CD14-positive monocyte (primary cell): ENCODE measurements around the gene DTNB. TPM values are rescaled to one million over a fixed set of nuclear protein-coding genes. Genes with fewer than 3 reads are reported as not detected.

ENCODE experiments used
- DNase-seq, 3 donors: peaks; one replicate each; pipeline ENCODE4 v3.0.0-alpha.2; 2011 to 2022
- H2AFZ ChIP-seq: 2 replicates; pipeline ENCODE4 v1.6.0; 2012; ENCODE audit warnings: mild to moderate bottlenecking, low read depth, low read length, inconsistent platforms; ENCODE audit not compliant: insufficient read depth, poor library complexity, severe bottlenecking
- H3K27ac ChIP-seq, 2 donors: 1 replicate in 1 of 2; 2 replicates in 1 of 2; pipeline ENCODE4 v1.5.1; 2012 to 2013; ENCODE audit warnings: low read length in 2 of 2, control low read depth in 1 of 2, inconsistent platforms in 1 of 2, low read depth in 1 of 2, mild to moderate bottlenecking in 1 of 2
- H3K27me3 ChIP-seq, 2 donors: one replicate each; pipeline versions ENCODE4 v1.6.0 to v1.6.1; 2011 to 2013; ENCODE audit warnings: low read length in 2 of 2; ENCODE audit not compliant: control insufficient read depth in 2 of 2, insufficient read depth in 2 of 2
- H3K36me3 ChIP-seq, 2 donors: replicated peaks in 1 of 2; 1 replicate in 1 of 2; 2 replicates in 1 of 2; pipeline versions ENCODE4 v1.5.1 to v1.6.1; 2012 to 2013; ENCODE audit warnings: low read length in 2 of 2, control low read depth in 1 of 2, inconsistent platforms in 1 of 2, mild to moderate bottlenecking in 1 of 2; ENCODE audit not compliant: insufficient read depth in 2 of 2, control insufficient read depth in 1 of 2
- H3K4me1 ChIP-seq, 2 donors: 1 replicate in 1 of 2; 2 replicates in 1 of 2; pipeline versions ENCODE4 v1.5.1 to v1.6.1; 2012 to 2013; ENCODE audit warnings: low read length in 2 of 2, control low read depth in 1 of 2, inconsistent platforms in 1 of 2, mild to moderate bottlenecking in 1 of 2, moderate library complexity in 1 of 2; ENCODE audit not compliant: insufficient read depth in 2 of 2, control insufficient read depth in 1 of 2
- H3K4me2 ChIP-seq: replicated peaks from 2 replicates; pipeline ENCODE3; 2012; ENCODE audit warnings: low read length, moderate library complexity, mild to moderate bottlenecking; ENCODE audit not compliant: poor library complexity, severe bottlenecking; ENCODE audit errors: extremely low read depth
- H3K4me3 ChIP-seq, 3 experiments: fragments of 200-600 bp in 1 of 3; sonication (generic) in 1 of 3; replicated peaks in 1 of 3; 1 replicate in 2 of 3; 2 replicates in 1 of 3; pipeline ENCODE4 v1.5.1; 2011 to 2013; ENCODE audit warnings: low read length in 3 of 3, mild to moderate bottlenecking in 3 of 3, control low read depth in 2 of 3, low read depth in 2 of 3, inconsistent platforms in 1 of 3, moderate library complexity in 1 of 3
- H3K79me2 ChIP-seq: 2 replicates; pipeline ENCODE4 v1.6.0; 2012; ENCODE audit warnings: mild to moderate bottlenecking, control low read depth, inconsistent platforms, low read length, moderate library complexity; ENCODE audit not compliant: insufficient read depth
- H3K9ac ChIP-seq: 2 replicates; pipeline ENCODE4 v1.6.0; 2017; ENCODE audit warnings: low read length, mild to moderate bottlenecking; ENCODE audit not compliant: insufficient read depth, poor library complexity, severe bottlenecking
- H3K9me3 ChIP-seq, 2 donors: replicated peaks in 1 of 2; 1 replicate in 1 of 2; 2 replicates in 1 of 2; pipeline versions ENCODE4 v1.5.1 to v1.6.1; 2012 to 2013; ENCODE audit warnings: low read length in 2 of 2, control low read depth in 1 of 2; ENCODE audit not compliant: control insufficient read depth in 1 of 2, insufficient read depth in 1 of 2
- H4K20me1 ChIP-seq: 2 replicates; pipeline ENCODE4 v1.6.0; 2012; ENCODE audit warnings: mild to moderate bottlenecking, low read length, control low read depth, moderate library complexity; ENCODE audit not compliant: insufficient read depth
- H3K27ac Mint-ChIP-seq, 7 donors: one replicate each; pipeline ENCODE4 v1.8.0; 2020; ENCODE audit warnings: mild to moderate bottlenecking in 7 of 7, mixed read lengths in 7 of 7, moderate library complexity in 6 of 7, inconsistent platforms in 2 of 7
- H3K27me3 Mint-ChIP-seq, 3 donors: one replicate each; pipeline ENCODE4 v1.8.0; 2021 to 2022; ENCODE audit warnings: low read depth in 3 of 3, mild to moderate bottlenecking in 3 of 3, mixed read lengths in 3 of 3, moderate library complexity in 3 of 3, inconsistent platforms in 1 of 3
- H3K36me3 Mint-ChIP-seq, 2 donors: one replicate each; pipeline ENCODE4 v1.8.0; 2020; ENCODE audit warnings: mixed read lengths in 2 of 2, inconsistent platforms in 1 of 2, mild to moderate bottlenecking in 1 of 2
- H3K4me1 Mint-ChIP-seq: one replicate; pipeline ENCODE4 v1.8.0; 2020; ENCODE audit warnings: mild to moderate bottlenecking, mixed read lengths
- H3K4me3 Mint-ChIP-seq, 2 donors: one replicate each; pipeline ENCODE4 v1.8.0; 2020; ENCODE audit warnings: mild to moderate bottlenecking in 2 of 2, mixed read lengths in 2 of 2, moderate library complexity in 1 of 2
- H3K9me3 Mint-ChIP-seq, 7 donors: one replicate each; pipeline ENCODE4 v1.8.0; 2020 to 2022; ENCODE audit warnings: mixed read lengths in 7 of 7, mild to moderate bottlenecking in 6 of 7, moderate library complexity in 6 of 7, inconsistent platforms in 2 of 7
- WGBS: methylation state at CpG from one replicate; pipeline ENCODE4 v1.1.5; 2013; ENCODE audit warnings: missing lambda C conversion rate; ENCODE audit not compliant: insufficient coverage; 5-methylcytosine and 5-hydroxymethylcytosine counted together
- intact Hi-C, 2 donors: fragments of 100-400 bp; cut with micrococcal nuclease; formaldehyde crosslinking; loops; one replicate each; pipeline versions ENCODE4 v1.15.0 to v1.15.1; 2023
- polyA plus RNA-seq, 3 donors: library from polyadenylated mRNA; depleted of rRNA in 1 of 3; unstranded in 2 of 3; stranded (reverse) in 1 of 3; fragments of 300-500 nt in 2 of 3; fragments of >200 nt in 1 of 3; fragmentation: Illumina TruSeq in 2 of 3; gene quantifications; 1 replicate in 2 of 3; 2 replicates in 1 of 3; pipeline ENCODE4 v1.2.3, GENCODE V29; 2012 to 2021
- TF ChIP-seq, protein P1 (sequence below): fragments of 200-600 bp; IDR thresholded peaks from one replicate; pipeline ENCODE4 v1.8.0; 2022; ENCODE audit warnings: antibody characterized with exemption, mild to moderate bottlenecking

DTNB gene
- polyA plus RNA-seq, 3 donors: 3.0 to 4.2 (median 3.3) TPM

DNA sequence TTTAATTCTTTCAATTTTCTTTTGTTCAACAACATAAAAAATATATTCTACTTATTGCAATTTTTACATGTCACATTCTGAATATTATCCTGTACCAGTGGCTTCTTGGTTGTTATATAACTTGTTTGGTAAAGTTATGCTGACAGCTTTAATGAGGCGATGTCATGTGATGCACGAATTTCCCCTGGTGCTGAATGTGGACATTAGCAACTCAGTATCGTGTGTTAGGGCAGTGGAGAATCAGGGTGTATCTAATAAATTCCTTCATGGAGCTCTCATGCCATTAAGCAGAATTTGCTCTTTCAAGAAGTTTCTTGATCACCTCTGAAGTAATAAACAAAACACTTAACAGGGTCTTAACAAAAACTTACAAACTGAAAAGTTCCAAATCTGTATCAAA is 232.0 kb downstream of the DTNB start:
- H3K27ac ChIP-seq: no peak overlapping the region
- H3K79me2 ChIP-seq: no peaks in the 10 kb centered on the region
- H3K4me2 ChIP-seq: no peak overlapping the region
- Mint-ChIP-seq H3K4me3 (no peak overlapping the region), H3K27ac (no peak overlapping the region), H3K36me3 (peaks cover 0 to 3% of the 10 kb centered on the region in 2 donors), H3K9me3 (no peaks in the 10 kb centered on the region), H3K27me3 (peaks cover 0 to 2% (median 0%) of the 10 kb centered on the region in 3 donors), H3K4me1 (no peaks in the 10 kb centered on the region)
- H3K4me1 ChIP-seq: no peaks in the 10 kb centered on the region
- no peak overlapping the region for H3K9ac ChIP-seq
- H3K9me3 ChIP-seq: no peaks in the 10 kb centered on the region
- H3K27me3 ChIP-seq: no peaks in the 10 kb centered on the region
- no peaks in the 10 kb centered on the region for H3K36me3 ChIP-seq
- no peaks in the 10 kb centered on the region for H4K20me1 ChIP-seq
- no peak for DNase-seq
- H2AFZ ChIP-seq: no peak overlapping the region
- 71% methylated on average over 2 of the region's 3 CpGs for WGBS
- TF ChIP-seq, protein P1, sequence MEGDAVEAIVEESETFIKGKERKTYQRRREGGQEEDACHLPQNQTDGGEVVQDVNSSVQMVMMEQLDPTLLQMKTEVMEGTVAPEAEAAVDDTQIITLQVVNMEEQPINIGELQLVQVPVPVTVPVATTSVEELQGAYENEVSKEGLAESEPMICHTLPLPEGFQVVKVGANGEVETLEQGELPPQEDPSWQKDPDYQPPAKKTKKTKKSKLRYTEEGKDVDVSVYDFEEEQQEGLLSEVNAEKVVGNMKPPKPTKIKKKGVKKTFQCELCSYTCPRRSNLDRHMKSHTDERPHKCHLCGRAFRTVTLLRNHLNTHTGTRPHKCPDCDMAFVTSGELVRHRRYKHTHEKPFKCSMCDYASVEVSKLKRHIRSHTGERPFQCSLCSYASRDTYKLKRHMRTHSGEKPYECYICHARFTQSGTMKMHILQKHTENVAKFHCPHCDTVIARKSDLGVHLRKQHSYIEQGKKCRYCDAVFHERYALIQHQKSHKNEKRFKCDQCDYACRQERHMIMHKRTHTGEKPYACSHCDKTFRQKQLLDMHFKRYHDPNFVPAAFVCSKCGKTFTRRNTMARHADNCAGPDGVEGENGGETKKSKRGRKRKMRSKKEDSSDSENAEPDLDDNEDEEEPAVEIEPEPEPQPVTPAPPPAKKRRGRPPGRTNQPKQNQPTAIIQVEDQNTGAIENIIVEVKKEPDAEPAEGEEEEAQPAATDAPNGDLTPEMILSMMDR: no peak
- intact Hi-C loops: no loop called here
- H3K4me3 ChIP-seq: no peak overlapping the region

DNA sequence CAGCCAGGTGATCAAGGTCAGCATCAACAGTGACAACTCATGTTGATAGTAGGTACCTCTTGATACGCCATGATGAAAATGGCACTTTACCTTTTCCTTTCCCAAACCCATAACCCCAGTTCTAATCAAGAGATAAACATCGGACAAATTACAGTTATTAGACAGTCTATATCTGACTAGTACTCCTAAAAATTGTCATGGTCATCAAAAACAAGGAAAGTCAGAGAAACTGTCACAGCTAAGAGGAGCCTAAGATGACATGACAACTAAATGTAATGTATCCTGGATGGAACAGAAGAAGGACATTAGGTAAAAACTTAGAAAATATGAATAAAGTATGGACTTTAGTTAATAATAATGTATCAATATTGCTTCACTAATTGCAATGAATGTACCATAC is 234.6 kb downstream of the DTNB start:
- Histone ChIP-seq H4K20me1 (no peaks in the 10 kb centered on the region), H3K79me2 (no peaks in the 10 kb centered on the region), H3K4me1 (no peaks in the 10 kb centered on the region), H3K4me2 (no peak overlapping the region), H3K36me3 (no peaks in the 10 kb centered on the region), H3K9ac (no peak overlapping the region), H3K27ac (no peak overlapping the region), H3K9me3 (no peaks in the 10 kb centered on the region), H2AFZ (no peak overlapping the region), H3K4me3 (no peak overlapping the region), H3K27me3 (no peaks in the 10 kb centered on the region)
- TF ChIP-seq, protein P1: no peak
- H3K36me3 Mint-ChIP-seq: peaks cover 0 to 3% of the 10 kb centered on the region in 2 donors
- H3K27me3 Mint-ChIP-seq: peaks cover 0 to 1% (median 0%) of the 10 kb centered on the region in 3 donors
- no CpG with 5 or more reads among the region's 2 CpGs for WGBS
- no peak for DNase-seq
- H3K27ac Mint-ChIP-seq: no peak overlapping the region
- no peaks in the 10 kb centered on the region for H3K4me1 Mint-ChIP-seq
- H3K9me3 Mint-ChIP-seq: peaks cover 0 to 3% (median 0%) of the 10 kb centered on the region in 7 donors
- no peak overlapping the region for H3K4me3 Mint-ChIP-seq
- intact Hi-C loops: no loop called here
